NK-92 (cell line): ENCODE data around the gene EXOC7.

Experiments used
- DNase-seq: peaks from one replicate; lab custom pipeline; 2025; ENCODE audit not compliant: unreplicated experiment; lab: John Stamatoyannopoulos, UW

EXOC7 gene

DNA sequence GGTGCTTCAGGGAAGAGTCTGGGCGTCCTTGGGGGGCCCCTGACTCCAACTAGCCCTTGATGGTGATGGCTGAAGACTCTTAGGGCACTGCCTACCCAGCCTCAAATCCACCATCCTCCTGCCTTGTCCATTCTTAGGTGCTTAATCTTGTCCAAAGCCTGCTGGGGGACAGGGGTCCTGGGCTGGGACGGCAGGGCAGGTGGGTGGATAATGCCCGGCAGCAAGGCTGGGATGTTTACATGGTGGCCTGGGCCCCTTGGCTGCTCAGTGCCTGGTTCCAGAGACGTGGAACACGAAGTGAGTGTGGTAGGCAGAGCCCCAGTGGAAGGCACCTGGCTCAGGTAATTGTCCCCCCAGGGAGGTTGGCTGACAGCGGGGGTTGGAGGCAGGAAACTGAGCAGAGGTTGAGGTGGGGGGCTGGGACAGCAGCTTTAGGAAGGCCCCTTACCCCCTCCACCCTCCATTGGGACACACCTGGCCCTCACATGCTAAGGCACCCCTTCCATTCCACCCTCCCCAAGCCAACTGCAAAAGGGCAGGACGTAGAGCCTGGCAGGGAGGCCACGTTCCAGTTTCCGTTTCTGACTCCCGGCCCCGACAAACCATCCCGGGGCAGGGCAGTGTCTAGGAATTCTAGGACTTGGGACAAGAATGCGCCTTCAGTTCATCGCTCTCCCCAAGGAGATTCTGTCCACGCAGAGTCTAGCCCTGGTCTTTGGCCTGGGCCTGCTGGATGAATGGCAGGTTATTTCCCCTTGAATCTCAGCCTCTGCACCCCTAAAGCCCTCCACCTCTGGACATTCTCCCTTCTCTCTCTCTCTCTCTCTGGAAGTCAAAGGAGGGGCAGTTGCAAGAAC is 35.5 kb upstream of the EXOC7 start:
- DNase-seq = no peak

DNA sequence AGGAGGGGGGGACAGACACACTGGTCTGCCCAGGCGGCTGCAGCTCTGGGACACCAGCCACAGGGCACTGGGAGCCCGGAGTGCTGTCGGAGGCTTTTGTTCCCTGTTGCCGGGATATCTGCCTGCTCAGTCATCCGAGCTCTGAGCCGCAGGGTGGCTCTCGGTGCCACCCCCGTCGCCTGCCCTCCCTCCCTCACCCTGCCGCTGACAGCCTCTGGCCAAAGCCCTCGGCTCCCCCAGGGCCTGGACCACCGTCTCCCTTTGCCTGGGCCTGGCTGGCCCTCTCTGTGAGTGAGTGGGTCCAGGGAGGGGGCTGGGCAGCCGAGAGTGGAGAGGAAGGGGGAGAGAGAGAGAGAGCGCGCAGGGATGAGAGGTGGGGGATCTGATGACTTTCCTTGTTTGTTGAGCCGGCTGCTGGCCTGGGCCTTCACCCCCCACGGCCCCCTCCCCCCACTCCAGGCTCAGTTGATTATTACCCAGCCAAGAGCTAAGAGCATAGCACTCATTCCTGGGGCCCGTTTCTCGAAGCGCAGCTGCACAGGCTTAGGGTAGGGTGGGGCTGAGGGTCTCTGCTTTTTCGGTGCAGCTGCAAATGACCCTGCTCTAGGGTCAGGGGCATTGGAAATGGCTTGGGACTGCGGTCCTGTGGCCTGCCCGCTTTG is 34.8 kb upstream of the EXOC7 start:
- no peak for DNase-seq

DNA sequence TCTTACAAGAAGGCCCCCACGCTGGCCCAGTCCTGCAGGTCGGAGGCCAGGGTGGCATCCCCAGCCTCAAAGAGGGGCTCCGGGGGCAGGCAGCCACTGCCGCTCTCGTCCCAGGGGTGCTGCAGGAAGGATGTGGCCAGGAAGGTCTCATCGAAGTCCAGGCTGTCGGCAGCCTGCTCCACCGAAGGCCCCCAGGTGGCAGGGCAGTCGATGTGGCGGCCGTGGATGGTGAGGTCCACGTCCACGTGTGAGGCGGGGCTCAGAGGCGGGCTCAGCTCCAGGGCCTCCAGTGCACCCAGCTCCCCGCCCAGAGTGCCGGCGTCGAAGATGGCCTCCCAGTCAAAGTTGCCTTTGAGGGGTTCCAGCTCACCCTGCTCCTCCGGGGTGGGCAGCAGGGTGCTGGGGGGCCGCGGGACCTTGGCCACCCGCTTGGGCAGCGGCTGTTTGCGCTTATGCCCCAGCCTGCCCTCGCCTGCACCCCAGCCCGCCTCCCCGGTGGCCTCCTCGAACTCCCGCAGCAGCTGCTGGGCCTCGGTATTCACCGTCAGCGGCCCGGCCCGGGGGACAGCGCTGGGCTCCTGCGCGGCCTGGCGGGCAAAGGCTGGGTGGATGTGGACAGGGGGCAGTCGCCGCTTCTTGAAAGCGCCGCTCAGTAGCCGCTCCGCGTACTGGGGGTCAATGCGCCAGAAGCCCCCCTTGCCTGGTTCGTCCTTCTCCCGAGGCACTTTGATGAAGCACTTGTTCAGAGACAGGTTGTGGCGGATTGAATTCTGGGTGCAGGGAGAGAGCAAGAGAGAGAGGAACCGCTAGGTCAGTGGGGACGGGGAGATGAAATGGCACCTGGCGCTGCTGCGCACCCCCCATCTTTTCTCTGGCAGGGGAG is 34.0 kb upstream of the EXOC7 start:
- no peak for DNase-seq

DNA sequence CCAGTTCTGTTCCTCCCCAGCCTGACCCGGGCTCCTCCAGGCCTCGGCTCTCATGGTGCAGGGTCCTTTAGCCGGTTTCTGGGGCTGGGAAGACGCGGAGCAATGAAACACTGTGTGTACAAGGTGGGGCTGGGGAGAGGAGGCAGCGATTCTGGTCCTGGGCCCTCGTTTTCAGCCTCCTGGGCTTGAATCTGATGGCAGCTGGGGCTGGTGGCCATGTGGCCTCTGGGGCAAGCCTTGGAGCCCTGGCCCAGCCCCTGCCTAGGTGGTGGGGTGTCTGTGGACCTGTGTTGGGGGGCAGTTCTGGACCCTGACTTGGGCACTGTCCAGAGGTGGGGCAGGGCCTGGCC is 33.4 kb upstream of the EXOC7 start:
- DNase-seq = no peak

DNA sequence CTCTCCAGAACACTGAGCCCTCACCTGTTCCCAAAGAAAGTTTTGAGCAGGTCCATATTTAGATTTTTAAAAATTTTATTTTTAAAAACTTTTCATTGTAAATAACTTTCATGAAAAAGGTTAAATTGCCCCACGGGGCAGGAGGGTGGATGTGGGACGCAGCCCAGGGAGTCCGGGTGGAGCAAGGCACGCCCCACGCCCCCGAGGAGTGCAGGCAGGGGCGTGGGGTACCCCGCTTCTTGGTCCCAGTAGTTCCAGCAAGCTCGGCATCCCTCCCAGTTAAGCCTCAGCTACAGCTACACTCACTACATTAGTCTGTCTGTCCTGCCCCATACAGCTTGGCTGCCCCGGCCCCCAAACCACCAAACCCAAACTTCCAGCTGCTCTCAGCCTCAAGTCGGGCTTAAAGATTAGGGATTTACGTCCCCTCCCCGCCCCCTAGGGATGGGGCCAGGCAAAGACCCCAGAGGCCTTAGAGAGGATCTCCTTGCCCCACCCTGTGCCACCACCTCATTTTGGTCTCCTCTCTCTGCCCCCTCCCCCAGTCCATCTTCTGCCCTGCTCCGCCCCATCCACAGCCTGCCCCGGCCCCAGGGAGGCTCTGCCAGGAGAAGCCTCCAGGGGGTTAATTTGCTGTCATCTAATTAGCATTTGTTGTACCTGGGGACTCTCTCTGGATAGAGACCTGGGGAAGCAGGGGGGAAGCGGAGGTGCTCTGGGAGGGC is 32.9 kb upstream of the EXOC7 start:
- no peak for DNase-seq

DNA sequence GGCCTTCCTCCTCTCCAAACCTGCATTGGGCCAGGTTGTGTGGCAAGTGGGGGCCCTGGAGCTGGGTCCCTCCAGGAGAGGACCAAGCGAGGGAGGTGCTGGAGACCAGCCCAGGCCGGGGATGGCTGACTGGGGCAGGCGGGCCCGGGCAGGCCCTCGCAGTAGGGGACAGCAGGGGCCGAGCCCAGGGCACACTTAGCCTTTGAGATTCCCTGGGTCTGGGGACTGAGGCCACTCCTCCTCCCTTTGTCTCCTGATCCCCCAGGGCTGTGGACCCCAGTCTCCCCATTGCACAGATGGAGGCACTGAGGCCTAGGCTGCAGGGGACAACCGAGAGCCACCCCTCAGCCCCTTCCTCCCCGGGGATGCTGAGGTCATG is 32.2 kb upstream of the EXOC7 start:
- DNase-seq = no peak

DNA sequence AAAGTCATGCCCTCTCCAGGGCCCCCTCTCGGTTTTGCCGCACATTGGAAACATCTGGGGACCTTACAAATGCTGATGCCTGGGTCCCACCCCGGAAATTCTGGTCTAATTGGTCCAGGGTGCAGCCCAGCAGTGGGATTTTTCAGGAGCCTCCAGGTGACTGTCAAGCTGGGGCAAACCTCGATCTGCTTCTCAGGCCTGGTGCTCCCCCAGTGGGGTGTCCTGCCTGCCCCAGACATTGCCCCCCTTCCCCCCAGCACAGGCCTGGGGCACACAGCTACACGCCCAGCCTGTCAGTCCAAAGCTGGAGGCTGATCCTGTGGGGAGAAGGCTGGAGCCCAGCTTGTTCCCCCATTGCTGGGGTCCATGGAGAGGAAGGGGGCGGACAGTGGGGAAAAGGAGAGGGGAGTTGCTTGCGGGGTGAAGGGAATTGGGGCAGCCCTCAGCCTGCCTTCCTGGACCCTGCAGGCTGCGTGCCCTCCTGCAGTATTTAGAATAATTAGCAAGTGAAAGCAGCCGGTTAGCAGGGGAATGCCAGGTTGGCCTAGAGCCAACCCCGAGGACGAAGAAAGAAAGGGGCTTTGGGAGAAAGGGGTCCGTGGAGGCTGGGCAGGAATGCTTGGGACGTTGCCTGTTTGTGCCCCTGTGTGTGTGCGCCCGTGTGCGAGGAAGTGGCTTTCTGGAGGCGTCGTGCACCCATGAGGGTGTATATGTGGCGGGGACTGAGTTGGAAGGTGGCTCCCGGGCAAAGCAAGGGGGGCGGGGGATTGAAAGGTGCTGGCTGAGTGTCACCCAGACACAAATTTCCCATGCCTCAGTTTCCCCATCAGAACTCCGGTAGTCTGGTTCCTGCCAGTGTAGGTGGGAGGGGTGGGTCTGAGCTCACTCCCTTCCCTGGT is 31.6 kb upstream of the EXOC7 start:
- DNase-seq = no peak

DNA sequence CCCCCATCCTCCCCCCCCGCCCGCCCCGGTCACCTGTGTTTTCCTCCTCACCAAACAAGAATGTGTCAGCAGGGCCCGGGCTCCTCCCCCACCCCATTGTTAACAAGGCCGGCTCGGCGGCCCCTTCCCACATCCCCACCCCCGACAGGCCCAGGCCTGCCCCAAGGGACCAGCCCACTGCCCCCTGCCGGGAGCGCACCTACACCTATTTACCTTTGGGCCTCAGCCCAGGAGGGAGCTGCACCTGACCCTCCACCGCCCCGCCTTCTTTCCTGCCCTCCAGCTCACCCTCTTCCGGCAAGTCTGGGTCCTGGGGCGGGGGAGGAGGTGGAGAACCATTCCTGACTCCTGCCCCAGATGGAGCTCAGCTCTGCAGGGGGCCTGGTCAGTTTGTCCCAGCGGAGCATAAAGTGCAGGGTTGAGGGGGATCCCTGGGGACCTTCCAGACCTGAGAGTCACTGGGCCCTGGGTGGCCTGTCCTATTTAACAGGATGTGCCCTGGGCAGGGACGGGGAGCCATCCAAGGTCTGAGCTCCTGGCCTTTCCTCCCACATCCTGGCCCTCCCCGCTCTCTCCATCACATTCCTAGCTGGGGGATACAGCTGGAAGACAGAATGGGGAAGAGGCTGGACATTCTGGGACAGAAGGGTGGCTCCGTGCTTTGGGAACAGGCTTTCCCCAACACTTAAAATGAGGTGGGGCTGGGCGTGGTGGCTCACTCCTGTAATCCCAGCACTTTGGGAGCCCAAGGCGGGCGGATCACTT is 29.2 kb upstream of the EXOC7 start:
- DNase-seq = no peak

DNA sequence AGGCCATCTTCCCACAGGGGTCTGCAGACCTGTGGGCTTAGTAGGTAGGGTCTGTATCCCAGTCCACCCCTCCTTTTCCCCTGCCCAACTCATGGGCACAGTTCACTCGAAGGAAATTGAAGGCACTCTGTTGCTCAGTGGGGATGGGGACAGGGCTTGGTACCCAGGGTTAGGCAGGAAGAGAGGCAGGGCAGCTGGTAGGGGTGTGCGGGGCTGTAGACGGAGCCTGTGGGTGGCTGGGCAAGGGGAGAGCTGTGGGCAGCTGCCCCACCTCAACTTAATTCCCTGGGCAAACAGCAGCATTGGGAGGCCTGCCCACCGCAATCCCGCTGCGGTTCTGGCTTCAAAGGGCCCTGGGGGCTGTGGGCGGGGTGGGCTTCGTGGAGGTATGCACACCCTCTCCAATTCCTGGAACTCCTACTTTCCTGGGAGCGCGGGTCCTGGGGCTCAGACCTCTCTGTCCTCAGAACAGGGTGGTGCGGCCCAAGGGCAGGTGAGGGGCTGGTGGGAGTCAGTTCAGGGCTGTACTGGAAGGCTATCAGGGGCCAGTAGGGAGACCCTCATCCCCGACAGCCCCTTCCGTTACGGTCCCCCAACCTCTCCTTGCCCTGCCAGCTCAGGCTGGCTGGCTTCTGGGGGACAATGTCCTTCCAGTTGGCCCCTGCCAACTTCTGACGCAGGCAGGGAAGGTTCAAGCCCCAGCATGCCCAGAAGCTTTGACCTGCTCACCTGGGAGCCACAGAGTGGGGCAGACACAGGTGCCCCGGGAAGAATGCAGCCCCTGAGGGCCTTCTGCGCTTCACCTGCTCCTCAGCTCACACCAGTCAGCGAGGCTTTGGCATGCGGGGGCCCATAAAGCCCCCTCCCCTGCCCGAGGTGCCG is 28.3 kb upstream of the EXOC7 start:
- no peak for DNase-seq

DNA sequence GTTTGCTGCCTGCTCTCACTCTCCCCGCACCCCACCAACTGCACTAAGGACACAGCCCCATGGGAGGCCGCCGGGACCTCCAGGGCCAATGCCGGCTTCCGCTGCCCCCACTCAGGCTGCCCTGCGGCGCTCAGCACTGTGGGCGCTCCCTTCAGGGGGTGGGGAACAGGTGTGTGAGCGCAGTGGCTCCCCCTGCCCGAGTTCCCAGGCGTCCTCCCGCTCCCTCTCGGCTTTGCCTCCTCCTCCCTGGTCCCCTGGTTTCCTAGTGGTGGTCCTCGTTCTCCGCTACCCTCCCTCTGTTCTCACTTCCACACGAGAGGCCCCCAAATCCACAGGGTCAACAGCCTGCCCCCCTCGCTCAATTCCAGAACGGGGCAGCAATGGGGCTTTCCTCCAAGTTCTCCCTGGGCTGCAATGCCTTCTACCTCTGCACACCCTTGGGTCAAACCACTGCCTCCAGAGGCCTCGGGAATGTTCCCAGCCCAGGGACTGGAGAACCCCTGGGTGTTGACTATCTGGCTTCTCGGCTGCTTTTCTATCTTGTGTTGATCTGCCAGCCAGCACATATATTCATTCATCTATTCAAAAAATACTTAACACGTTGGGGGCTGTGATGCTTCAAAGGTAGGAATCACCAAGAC is 27.6 kb upstream of the EXOC7 start:
- no peak for DNase-seq

DNA sequence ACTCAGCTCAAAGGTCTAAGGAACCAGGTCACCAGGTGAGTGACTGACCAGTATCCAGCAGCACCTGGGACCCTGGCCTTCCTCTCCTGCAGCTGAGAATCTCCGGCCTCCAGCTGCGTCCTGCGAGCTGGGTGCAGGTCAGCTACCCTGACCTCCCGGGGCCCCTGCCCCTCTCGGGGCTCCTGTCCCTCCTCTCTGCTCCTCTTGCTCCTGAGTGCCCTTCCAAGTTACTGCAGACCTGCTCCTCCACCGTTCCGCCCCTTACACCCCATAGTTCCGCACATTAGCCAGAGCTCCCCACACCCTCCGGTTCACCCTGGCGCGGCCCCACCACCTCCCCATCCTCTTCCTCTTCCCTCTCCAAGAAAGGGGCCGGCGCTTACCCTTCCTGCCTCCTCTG is 26.9 kb upstream of the EXOC7 start:
- no peak for DNase-seq

DNA sequence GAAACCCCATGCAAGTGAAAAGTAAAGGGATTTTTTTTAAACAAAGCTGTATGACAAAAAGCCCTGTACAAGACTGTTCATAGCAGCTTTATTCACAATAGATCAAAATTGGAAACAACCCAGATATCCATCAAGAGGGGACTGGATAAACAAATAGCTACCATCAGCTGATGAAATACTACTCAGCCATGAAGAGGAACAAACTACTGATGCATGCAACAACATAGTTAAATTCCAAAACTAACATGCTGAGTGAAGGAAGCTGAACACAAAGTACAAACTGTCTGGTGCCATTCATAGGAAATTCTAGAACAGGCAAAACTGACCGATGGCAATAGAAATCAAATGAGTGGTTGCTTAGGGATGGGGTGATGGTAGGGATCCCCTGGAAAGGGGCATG is 22.3 kb upstream of the EXOC7 start:
- no peak for DNase-seq

DNA sequence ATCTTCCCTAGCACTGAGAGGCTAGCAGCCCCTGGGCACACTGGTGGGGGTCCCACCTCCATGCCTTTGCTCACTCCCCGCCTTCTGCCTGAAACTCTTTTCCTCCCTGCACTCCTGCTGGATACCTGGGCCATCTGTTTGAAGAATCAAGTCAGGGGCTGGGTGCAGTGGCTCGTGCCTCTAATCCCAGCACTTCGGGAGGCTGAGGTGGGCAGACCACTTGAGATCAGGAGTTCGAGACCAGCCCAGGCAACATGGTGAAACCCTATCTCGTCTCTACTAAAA is 21.7 kb upstream of the EXOC7 start:
- no peak for DNase-seq

DNA sequence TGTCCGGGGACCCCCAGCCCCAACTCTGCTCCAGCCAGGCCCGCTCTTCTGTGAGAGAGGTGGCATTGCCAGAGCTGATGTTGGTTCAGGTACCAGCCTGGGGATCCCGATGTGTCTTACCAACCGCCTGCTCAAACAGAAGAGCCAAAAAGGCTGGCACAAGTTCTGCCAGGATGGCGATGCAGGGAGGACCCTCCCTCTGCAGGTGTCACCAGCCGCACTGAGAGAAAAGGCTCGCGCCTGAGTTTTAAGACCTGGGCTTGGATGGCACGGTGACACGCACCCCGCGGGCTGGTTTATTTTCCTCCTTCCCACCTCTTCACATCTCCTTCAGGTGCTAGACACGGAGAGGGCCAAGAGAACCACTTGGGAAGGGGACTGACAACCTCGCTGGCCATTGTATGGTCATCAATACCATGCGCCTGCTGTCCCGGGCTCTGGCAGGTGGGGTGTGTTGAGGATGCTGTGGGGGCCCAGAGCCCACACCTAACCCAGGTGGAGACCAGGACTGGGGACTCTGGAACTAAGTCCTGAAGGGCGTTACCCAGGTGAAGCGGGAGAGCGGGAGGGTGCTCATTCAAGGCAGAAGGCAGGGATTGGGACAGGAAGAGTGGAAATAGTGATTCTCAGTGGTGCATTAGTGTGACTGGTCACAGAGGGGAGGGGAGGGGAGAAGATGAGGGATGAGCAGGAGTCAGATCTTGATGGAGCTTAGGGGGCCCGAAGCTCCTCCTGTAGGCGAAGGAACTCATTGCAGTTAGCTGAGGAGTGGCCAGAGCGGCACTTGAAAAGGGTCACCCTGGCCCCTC is 21.2 kb upstream of the EXOC7 start:
- DNase-seq = no peak

DNA sequence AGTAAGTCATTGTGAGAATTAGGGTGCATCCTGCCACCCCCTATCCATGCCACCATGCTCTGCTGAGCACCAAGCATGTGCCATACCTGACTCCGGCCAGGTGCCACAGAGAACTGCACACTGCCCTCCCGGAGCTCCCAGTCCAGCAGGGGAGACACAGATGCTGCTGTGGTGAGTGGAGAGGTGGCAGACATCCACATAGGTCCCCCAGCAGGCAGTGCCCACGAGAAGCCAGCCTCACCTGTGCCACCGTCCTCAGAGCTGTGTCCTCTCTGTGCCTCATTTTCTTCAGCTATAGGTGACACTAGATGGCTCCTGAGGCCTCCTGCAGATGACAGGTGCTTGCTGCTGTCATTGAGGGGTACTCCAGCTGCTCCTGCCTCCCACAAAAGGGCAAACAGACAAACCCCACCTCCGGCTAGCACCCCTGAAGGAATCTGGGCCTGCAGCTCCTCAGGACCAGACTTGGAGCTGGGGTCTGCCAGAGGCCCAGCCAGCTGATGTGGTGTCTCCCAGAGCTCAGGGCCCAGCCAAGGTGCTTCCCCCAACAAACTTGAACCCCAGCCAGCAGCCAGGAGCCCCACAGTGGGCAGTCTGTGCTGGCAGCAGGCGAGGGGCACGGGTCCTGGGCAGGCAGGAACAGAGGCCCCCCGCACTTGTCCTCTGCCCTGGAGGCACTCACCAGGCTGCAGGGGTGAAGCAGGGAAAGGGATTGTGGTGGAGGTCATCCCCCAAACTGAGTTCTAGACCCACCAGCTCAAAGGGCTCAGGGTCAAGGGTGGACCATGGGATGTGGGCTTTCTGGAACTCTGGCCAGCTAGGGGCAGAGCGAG is 20.4 kb upstream of the EXOC7 start:
- no peak for DNase-seq

DNA sequence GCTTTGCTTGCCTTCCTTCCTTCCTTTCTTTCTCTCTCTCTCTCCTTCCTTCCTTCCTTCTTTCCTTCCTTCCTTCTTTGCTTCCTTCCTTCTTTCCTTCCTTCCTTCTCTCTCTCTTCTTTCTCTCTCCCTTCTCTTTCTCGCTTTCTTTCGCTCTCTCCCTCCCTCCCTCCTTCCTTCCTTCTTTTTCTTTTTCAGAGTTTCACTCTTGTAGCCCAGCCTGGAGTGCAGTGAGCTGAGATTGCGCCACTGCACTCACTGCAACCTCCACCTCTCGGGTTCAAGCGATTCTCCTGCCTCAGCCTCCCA is 19.6 kb upstream of the EXOC7 start:
- no peak for DNase-seq
